ENCODE data around the gene CDC14A.
A peak's percentile ranks its signal among the peaks of the same experiment; 100 is the strongest.

The CDC14A gene

DNA sequence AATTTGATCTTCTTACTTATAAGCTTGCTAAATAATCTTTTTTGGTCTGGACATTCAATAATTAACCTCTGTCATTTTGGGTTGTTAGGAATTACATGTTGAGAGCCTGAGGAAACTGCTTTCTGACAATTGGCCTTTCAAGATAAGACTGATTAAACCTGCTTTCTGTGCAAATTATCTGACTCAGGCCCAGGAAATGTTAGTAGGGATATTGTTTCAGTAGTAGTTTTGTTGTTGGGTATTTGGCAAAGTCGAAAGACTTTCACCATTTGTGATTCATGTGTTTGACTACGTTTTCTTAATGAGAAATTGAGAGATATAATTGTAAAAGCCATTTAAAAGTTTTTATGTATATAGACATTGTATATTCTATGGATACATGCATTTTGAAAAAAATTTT is 104.6 kb downstream of the CDC14A start:
- Mint-ChIP-seq H3K9me3 (no peaks in the 10 kb centered on the region), H3K27ac (no peak overlapping the region), H3K27me3 (no peaks in the 10 kb centered on the region), H3K4me1 (peaks cover 25% of the 10 kb centered on the region), H3K4me3 (no peak overlapping the region), H3K36me3 (no peaks in the 10 kb centered on the region)
- no peak for ATAC-seq

DNA sequence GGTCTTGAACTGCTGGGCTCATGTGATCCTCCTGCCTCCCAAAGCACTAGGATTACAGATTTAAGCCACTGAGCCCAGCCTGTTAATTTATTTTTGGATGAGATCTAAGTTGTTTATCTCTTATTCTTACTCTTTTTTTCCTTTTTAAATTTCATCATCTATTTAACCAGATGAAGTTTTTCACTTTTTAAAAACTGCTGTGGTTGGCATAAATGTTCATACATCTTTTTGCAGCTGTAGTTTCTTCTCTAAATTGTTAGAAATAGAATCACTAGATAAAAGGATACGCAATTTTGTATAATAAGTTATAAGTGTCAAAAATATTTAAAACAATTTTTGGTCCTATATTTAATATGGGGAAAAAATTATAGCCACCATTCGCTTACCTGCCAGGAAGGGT is 105.4 kb downstream of the CDC14A start:
- ATAC-seq = no peak
- H3K27me3 Mint-ChIP-seq = no peaks in the 10 kb centered on the region
- no peak overlapping the region for H3K4me3 Mint-ChIP-seq
- H3K4me1 Mint-ChIP-seq = peaks cover 20% of the 10 kb centered on the region
- no peaks in the 10 kb centered on the region for H3K36me3 Mint-ChIP-seq
- no peak overlapping the region for H3K27ac Mint-ChIP-seq
- no peaks in the 10 kb centered on the region for H3K9me3 Mint-ChIP-seq

DNA sequence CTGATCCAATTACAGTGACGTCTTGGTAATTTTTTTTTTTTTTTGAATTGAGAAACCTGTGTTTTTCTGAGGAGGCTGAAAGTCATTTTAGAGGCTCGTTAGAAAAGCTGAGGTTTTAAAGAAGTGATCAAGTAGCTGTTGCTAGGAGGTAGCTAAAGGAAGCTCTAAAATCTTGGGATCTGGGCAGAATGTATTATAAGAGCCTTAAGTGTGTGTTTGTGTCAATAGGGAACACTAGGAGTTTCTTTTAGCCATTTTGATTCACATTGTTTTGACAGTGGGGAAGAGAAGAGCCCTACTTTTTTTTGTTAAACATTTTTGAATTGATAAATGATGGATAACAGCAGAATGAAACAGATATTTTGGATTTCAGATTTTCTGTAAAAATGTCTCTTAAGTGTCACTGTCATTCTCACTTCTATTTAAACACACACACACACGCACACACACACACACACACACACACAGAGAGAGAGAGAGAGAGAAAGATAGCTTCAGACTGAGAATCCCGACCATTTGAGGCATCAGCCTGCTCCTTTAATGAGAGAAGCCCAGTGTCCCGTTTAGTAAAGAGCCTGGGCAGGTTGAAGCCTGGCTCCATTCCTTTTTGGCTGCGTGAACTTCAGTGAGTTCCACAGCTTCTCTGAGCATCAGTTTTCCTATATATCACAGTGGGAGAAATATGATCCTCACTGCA is 106.5 kb downstream of the CDC14A start:
- no peak for ATAC-seq
- Mint-ChIP-seq H3K27ac (peak overlapping the region; percentile 47), H3K4me1 (peaks cover 23% of the 10 kb centered on the region), H3K36me3 (no peaks in the 10 kb centered on the region), H3K9me3 (no peaks in the 10 kb centered on the region), H3K4me3 (no peak overlapping the region), H3K27me3 (no peaks in the 10 kb centered on the region)

DNA sequence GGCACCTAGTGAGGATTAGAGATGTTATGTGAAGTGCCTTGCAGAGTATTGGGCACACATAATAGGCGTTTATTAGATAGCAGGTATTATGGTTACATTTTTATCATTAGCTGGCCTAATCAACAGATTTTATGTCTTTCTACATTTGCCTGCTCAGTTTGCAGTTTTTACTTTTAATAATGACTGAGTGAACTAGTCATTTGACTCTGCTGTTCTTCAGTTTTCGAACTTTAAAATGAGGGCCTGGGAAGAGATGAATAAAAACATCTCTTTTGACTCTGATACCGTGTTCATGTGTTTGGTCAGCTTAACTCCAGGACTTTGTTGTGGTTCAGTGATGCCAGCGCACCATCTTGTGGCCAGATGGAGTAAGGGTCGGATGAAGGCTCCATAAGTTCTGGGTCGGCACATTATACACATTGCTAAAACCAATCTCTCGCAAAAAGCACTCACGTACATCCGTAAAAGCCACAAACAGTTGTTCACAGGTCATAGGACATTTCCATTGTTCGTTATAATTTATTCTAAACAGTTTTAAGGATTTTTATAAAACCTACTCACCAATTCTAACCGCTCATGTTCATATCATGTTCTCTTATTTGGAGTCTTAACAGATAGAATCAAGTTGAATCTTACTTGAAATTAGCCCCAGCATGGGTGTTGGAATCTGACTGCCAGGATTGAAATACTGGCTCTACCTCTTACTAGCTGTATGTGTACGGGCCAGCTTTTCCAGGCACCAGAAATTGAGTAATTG is 107.2 kb downstream of the CDC14A start:
- H3K27me3 Mint-ChIP-seq = no peaks in the 10 kb centered on the region
- ATAC-seq = peak; percentile 83
- H3K4me3 Mint-ChIP-seq = no peak overlapping the region
- peak overlapping the region; percentile 47 for H3K27ac Mint-ChIP-seq
- no peaks in the 10 kb centered on the region for H3K9me3 Mint-ChIP-seq
- H3K4me1 Mint-ChIP-seq = peaks cover 30% of the 10 kb centered on the region
- H3K36me3 Mint-ChIP-seq = no peaks in the 10 kb centered on the region

DNA sequence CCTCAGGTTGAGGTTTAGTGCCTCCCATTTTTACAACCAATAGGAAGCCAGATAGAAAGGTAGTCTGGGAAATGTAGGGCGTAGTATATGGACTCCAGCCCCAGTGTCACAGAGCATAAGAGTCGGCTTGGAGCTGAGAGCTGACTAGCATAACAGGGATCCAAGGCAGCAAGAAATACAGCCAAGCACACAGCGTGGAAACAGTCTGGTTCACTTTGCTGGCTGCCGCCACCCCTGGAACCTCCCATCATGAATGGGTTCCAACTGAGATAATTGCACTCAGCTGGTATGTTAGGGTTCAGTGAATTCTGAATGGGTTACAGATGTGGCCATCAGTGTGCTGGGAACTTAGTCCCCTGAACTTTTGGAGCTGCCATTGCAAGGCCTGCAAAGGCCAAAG is 108.9 kb downstream of the CDC14A start:
- no peak overlapping the region for H3K4me3 Mint-ChIP-seq
- H3K36me3 Mint-ChIP-seq = no peaks in the 10 kb centered on the region
- H3K27ac Mint-ChIP-seq = no peak overlapping the region
- no peaks in the 10 kb centered on the region for H3K27me3 Mint-ChIP-seq
- no peak for ATAC-seq
- H3K9me3 Mint-ChIP-seq = no peaks in the 10 kb centered on the region
- H3K4me1 Mint-ChIP-seq = peaks cover 30% of the 10 kb centered on the region

DNA sequence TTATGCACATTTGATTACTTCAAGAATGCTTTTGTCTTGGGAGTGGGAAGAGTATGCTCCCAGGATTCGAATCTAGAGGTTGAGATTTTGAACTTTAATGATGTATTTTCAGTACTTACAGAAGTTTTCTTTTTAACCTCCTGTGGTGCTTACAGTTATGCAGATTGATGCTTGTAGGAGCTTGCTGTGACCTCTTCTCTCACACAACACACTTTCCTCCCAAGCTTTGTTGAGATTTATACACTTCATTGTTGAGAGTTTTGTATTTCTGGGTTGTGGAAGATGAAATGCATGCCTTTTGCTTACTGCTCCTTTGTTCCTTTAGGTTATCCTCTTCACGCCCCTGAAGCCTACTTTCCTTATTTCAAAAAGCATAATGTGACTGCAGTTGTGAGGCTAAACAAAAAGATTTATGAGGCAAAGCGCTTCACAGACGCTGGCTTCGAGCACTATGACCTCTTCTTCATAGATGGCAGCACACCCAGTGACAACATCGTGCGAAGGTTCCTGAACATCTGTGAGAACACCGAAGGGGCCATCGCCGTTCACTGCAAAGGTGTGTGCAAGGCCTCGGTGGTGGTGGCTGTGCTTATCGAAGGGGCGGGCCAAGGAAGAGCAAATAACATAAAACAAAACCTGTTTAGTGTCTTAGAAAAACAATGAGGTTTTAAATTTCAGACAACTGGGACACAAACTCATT is 110.2 kb downstream of the CDC14A start:
- H3K36me3 Mint-ChIP-seq = peaks cover 4% of the 10 kb centered on the region
- H3K9me3 Mint-ChIP-seq = no peaks in the 10 kb centered on the region
- H3K27me3 Mint-ChIP-seq = no peaks in the 10 kb centered on the region
- H3K4me3 Mint-ChIP-seq = no peak overlapping the region
- H3K4me1 Mint-ChIP-seq = peaks cover 30% of the 10 kb centered on the region
- no peak for ATAC-seq
- H3K27ac Mint-ChIP-seq = no peak overlapping the region

DNA sequence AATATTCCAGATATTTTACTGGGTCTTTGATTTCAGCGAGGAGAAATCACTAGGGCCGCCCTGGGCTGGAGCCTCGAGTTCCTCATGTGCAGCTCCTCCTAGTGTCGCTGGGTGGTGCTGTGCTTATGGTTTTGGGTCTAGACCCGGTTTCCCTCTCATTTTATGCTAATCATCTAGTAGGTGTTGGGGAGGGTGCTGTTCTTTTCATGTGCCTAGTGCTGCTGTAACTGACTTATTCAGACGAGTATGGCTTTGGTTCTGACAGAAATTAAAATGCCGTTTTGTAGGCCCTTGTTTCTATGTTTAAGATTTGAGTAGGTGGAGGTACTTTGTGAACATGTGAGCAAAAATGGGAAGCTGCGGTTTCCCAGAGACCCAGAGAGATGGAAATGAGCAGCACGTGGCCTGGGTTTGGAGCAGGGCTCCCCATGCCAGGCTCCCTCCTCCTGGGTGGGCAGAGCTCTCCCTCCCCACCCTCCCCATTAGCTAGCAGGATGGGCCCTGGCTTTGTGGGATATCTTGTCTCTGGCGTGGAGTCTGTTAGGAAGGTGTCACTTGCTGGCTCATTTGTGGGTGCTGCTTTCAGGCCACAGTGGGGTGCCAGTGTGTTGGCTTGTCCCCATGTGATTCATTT is 111.6 kb downstream of the CDC14A start:
- ATAC-seq = peak; percentile 85
- Mint-ChIP-seq H3K4me1 (peaks cover 26% of the 10 kb centered on the region), H3K27me3 (no peaks in the 10 kb centered on the region), H3K36me3 (peaks cover 14% of the 10 kb centered on the region), H3K4me3 (peak overlapping the region; percentile 57), H3K27ac (peak overlapping the region; percentile 69), H3K9me3 (no peaks in the 10 kb centered on the region)

DNA sequence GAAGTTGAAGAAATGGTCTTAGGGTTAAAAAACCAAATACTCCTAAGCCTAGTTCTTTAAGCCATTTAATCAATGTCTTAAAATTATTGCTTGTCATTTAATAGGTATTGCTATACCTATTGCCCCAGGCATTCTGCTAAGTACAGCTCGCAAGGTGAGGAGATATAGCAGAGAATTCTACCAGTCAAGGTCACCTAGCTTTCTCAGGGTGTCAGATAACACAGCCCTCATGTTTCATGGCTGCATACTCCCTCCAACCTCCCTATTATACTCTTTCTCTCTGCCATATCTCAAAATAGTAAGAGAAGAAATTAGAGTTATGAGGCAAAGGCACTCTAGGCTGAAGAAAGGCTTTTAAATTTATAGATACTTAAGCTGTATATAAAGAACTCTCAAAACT is 117.3 kb downstream of the CDC14A start:
- H3K27ac Mint-ChIP-seq = no peak overlapping the region
- H3K36me3 Mint-ChIP-seq = peaks cover 46% of the 10 kb centered on the region
- ATAC-seq = no peak
- no peaks in the 10 kb centered on the region for H3K4me1 Mint-ChIP-seq
- H3K9me3 Mint-ChIP-seq = no peaks in the 10 kb centered on the region
- no peak overlapping the region for H3K4me3 Mint-ChIP-seq
- no peaks in the 10 kb centered on the region for H3K27me3 Mint-ChIP-seq

DNA sequence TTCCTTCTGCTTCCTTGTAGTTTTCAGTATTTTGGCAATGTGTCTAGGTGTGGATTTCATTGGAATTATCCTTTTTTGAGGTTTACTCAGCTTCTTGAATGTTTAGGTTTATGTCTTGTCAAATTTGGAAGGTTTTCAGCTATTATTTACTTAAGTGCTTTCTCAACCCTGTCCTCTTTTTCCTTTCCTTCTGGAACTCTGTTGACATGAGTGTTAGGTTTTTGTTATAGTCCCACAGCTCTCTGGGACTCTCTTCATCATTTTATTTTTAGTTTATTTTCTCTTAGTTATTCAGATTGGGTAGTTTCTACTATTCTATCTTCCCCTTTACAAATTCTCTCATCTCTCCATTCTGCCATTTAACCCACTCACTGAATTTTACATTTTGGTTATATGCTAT is 122.5 kb downstream of the CDC14A start:
- Mint-ChIP-seq H3K4me3 (no peak overlapping the region), H3K9me3 (no peaks in the 10 kb centered on the region), H3K36me3 (peaks cover 36% of the 10 kb centered on the region), H3K27ac (no peak overlapping the region), H3K27me3 (no peaks in the 10 kb centered on the region), H3K4me1 (no peaks in the 10 kb centered on the region)
- no peak for ATAC-seq

DNA sequence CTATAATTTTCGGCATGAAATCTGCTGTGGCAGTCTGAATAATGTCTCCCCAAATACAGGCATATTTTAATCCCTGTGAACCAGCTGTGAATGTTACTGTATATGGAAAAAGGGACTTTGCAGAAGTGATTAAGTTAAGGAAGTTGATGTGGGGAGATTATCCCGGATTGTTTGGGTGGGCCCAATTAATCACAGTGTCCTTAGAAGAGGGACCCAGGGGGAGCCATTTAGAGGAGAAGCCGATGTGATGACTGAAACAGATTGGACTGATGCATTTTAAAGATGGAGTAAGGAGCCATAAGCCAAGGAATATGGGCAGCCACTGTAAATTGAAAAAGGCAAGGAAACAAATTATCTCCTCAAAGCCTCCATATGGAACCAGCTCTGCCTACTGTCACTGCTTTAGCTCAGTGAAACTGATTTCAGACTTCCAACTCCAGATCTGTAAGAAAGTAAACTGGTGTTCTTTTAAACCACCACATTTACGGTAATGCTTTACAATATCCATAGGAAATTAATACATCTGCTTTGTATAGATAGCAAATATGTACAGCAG is 124.5 kb downstream of the CDC14A start:
- Mint-ChIP-seq H3K4me3 (no peak overlapping the region), H3K4me1 (no peaks in the 10 kb centered on the region), H3K27me3 (no peaks in the 10 kb centered on the region), H3K9me3 (no peaks in the 10 kb centered on the region), H3K27ac (no peak overlapping the region), H3K36me3 (peaks cover 49% of the 10 kb centered on the region)
- no peak for ATAC-seq

DNA sequence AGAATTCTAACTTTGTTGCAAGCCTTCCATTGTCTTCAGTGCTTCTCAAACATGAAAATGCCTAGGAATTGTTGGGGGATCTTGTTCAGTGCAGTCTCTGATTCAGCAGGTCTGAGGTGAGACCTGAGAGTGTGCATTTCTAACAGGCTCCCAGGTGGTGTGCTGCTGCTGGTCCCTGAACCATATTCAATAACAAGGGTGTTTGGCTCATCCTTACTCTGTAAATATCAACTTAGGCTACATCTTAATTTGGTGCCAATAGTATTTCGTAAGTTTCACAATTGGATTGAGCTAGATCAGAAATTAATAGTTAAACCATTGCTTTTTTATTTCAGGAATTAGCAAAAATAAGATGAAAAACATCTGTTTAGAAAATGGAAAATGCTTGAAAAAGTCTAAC is 126.5 kb downstream of the CDC14A start:
- Mint-ChIP-seq H3K9me3 (no peaks in the 10 kb centered on the region), H3K27ac (no peak overlapping the region), H3K36me3 (peaks cover 50% of the 10 kb centered on the region), H3K4me3 (no peak overlapping the region), H3K4me1 (no peaks in the 10 kb centered on the region), H3K27me3 (no peaks in the 10 kb centered on the region)
- ATAC-seq = no peak

DNA sequence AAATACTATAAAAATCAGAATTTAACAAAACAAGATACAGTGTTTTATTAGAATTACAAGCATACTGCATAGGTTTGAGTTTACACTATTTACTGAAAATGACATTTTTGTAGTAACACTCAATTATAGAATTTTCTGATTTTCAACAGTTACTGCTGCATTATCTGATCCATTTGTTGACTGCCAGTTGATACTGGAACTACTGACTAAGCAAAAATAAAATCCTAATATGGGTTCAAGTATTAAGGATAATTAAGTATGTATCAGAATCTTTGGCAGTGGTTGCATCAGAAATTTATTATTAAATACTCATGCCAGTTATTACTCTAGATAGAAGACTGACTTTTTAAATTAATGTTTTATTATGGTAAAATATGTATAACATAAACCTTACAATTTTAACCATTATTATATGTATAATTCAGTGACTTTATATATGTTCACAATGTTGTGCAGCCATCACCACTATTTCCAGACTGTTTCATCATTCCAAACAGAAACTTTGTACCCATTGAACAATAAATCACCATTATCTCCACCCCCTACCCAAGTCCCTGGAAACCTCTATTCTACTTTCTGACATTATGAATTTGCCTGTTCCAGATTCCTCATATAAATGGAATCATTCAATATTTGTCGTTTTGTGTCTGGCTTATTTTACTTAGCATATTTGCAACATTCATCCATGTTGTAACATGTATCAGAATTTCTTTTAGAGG is 127.5 kb downstream of the CDC14A start:
- no peak for ATAC-seq
- Mint-ChIP-seq H3K27me3 (no peaks in the 10 kb centered on the region), H3K9me3 (no peaks in the 10 kb centered on the region), H3K4me1 (no peaks in the 10 kb centered on the region), H3K4me3 (no peak overlapping the region), H3K36me3 (peaks cover 41% of the 10 kb centered on the region), H3K27ac (no peak overlapping the region)

DNA sequence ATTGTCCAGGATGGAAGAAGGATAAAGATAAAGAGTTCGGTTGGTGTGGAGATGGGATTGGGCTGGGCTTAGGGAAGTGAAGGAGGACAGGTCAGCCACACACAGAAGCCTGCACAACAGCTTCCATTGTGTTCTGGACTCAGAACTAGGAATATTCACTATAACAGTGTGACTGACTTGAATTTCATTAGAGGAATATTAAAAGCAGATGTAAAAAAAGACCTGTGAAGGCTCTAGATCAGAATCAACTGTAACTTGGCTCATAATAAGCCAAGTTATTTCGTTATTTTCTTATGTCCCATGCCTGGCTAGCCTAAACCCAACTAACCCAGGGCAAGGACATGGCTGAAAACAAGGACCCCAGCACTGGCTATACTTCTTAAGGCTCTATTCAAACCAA is 129.0 kb downstream of the CDC14A start:
- Mint-ChIP-seq H3K9me3 (no peaks in the 10 kb centered on the region), H3K4me3 (no peak overlapping the region), H3K27ac (no peak overlapping the region), H3K27me3 (no peaks in the 10 kb centered on the region), H3K4me1 (no peaks in the 10 kb centered on the region), H3K36me3 (peaks cover 41% of the 10 kb centered on the region)
- no peak for ATAC-seq

DNA sequence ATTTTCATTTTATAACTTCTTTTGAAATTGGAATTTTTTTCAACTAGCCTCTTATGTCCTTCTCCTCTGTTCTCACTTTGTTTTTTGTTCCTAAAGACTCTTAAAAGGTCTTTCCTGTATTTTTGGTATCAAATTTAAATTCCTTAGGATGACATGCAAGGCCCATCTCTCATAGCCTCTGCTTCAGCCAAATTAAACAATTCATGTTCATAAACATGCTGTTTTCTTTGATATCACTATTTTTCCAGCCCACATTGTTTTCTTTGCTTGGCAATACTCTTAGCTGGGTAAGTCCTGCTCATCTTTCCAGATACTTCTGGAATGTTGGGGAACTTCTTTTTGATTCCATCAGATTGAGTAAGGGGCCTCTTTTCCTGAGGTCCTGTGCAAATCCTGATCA is 129.9 kb downstream of the CDC14A start:
- ATAC-seq = no peak
- Mint-ChIP-seq H3K36me3 (peaks cover 41% of the 10 kb centered on the region), H3K9me3 (no peaks in the 10 kb centered on the region), H3K4me1 (no peaks in the 10 kb centered on the region), H3K4me3 (no peak overlapping the region), H3K27me3 (no peaks in the 10 kb centered on the region), H3K27ac (no peak overlapping the region)

DNA sequence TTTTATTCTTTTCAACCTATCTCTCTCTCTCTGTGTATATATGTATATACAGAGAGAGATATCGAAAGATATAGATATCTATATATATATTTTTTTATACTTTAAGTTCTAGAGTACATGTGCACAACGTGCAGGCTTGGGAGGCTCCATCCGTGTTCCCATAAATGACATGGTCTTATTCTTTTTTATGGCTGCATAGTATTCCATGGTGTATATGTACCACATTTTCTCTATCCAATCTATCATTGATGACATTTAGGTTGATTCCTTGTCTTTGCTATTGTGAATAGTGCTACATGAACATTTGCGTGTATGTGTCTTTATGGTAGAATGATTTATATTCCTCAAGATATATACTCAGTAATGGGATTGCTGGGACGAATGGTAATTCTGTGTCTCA is 130.4 kb downstream of the CDC14A start:
- Mint-ChIP-seq H3K27me3 (no peaks in the 10 kb centered on the region), H3K36me3 (peaks cover 44% of the 10 kb centered on the region), H3K27ac (no peak overlapping the region), H3K9me3 (no peaks in the 10 kb centered on the region), H3K4me1 (no peaks in the 10 kb centered on the region), H3K4me3 (no peak overlapping the region)
- ATAC-seq = no peak
